ENCODE results near the gene MBD5. TPM values are rescaled to one million over a fixed set of nuclear protein-coding genes. Genes with fewer than 3 reads are reported as not detected.

The MBD5 gene
- total and polyA plus RNA-seq, 2 of the 4 experiments (the other 2 are of a cell fraction) = 9.8 to 14.2 TPM

DNA sequence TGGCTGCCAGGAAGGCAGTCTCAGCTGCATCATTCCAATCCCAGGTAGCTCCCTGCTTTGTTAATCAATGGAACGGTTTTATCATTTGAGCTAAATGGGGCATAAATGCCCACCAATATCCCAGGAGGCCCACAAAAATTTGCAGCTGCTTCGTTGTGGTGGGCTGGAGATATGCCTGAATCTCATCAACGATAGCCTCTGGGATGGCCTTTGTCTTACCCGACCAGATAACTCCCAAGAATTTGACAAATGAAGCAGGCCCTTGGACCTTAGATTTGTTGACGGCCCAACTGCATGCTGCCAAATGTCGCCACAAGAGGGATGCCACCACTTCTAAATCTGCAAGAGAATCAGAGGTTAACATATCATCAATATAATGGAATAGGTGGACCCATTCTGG is 236.4 kb downstream of the MBD5 start:
- POLR2A ChIA-PET (ENCODE audit: unreplicated experiment) = no interaction called here
- Histone ChIP-seq H4K5ac (ENCODE audit: low read depth, low read length) (no peak overlapping the region), H3K9me1 (ENCODE audit: insufficient read depth, low read length) (no peaks in the 10 kb centered on the region; the same call in 1 of the 2 replicates), H3K4me3 (ENCODE audit: insufficient read depth, low read depth, low read length) (no peak overlapping the region), H3K23ac (ENCODE audit: low read depth, low read length) (no peak overlapping the region), H3K27ac (ENCODE audit: insufficient read depth, low read length) (no peak overlapping the region), H3K4ac (ENCODE audit: low read depth, low read length) (no peak overlapping the region), H2AK5ac (ENCODE audit: low read depth, low read length) (no peak overlapping the region), H2AK9ac (replicated peaks; ENCODE audit: low read depth, low read length, poor library complexity) (no peak overlapping the region), H2AFZ (replicated peaks; ENCODE audit: low read length, poor library complexity) (no peak overlapping the region), H3K14ac (replicated peaks; ENCODE audit: low read depth, low read length) (no peak overlapping the region), H4K91ac (ENCODE audit: insufficient read depth, low read depth, low read length) (no peak overlapping the region), H2BK15ac (ENCODE audit: low read depth, low read length) (no peak overlapping the region), H4K8ac (ENCODE audit: low read depth in 2 of 2, low read length in 2 of 2) (no peak overlapping the region), H3K9me3 (ENCODE audit: control insufficient read depth, insufficient read depth, low read length) (no peaks in the 10 kb centered on the region; the same call in 1 of the 2 replicates), H3K27me3 (ENCODE audit: control insufficient read depth, insufficient read depth, low read length) (no peaks in the 10 kb centered on the region), H4K20me1 (ENCODE audit: insufficient read depth, low read length) (no peaks in the 10 kb centered on the region), H3K36me3 (ENCODE audit: control insufficient read depth, insufficient read depth, low read length) (peaks cover 8% of the 10 kb centered on the region), H3K4me2 (ENCODE audit: low read depth, low read length) (no peak overlapping the region), H2BK5ac (ENCODE audit: low read depth, low read length, poor library complexity, severe bottlenecking) (no peak overlapping the region), H3K4me1 (ENCODE audit: control insufficient read depth, insufficient read depth, low read length) (no peaks in the 10 kb centered on the region), H3K56ac (ENCODE audit: extremely low read depth, insufficient read depth, low read length) (no peak overlapping the region), H3K79me1 (ENCODE audit: low read depth in 1 of 2, low read length in 2 of 2) (peaks cover 0 to 2% of the 10 kb centered on the region in 2 experiments; a peak in 3 of 4 replicates), H2BK120ac (ENCODE audit: low read depth, low read length) (no peak overlapping the region), H2BK20ac (ENCODE audit: low read depth, low read length) (no peak overlapping the region), H3K18ac (ENCODE audit: low read depth, low read length) (no peak overlapping the region), H3K9ac (ENCODE audit: low read depth, low read length) (no peak overlapping the region)
- ATAC-seq (ENCODE audit: low read depth) (no peak), DNase-seq (no peak)
- no TSS peak for BruUV-seq (replicated peaks)
- CTCF ChIA-PET = no interaction called here
- in situ Hi-C loops (cut with MboI; ENCODE audit: low sequenced_read_pairs) (no loop called here), intact Hi-C loops (cut with micrococcal nuclease) (no loop called here), dilution Hi-C loops (cut with HindIII; ENCODE audit: low sequenced_read_pairs, unreplicated experiment) (no loop called here)
- TF ChIP-seq BHLHE40 (IDR thresholded peaks at IDR 0.05; ENCODE audit: low read depth, low read length) (no peak), RAD21 (IDR thresholded peaks at IDR 0.05; ENCODE audit: low read length) (no peak), SMC3 (IDR thresholded peaks at IDR 0.05; ENCODE audit: low read depth, low read length) (no peak), MAZ (IDR thresholded peaks at IDR 0.05; ENCODE audit: borderline replicate concordance, low read depth, low read length) (no peak), RFX5 (IDR thresholded peaks at IDR 0.05; ENCODE audit: low read depth, low read length) (no peak), FOS (IDR thresholded peaks at IDR 0.05; ENCODE audit: low read depth, low read length) (no peak), NFE2L2 (IDR thresholded peaks at IDR 0.05; ENCODE audit: low read depth, low read length) (no peak), POLR2A (IDR thresholded peaks at IDR 0.05; ENCODE audit: low read depth, low read length) (no peak), MAFK (IDR thresholded peaks at IDR 0.05; ENCODE audit: low read depth, low read length) (no peak)
- TF ChIP-seq, protein P1, sequence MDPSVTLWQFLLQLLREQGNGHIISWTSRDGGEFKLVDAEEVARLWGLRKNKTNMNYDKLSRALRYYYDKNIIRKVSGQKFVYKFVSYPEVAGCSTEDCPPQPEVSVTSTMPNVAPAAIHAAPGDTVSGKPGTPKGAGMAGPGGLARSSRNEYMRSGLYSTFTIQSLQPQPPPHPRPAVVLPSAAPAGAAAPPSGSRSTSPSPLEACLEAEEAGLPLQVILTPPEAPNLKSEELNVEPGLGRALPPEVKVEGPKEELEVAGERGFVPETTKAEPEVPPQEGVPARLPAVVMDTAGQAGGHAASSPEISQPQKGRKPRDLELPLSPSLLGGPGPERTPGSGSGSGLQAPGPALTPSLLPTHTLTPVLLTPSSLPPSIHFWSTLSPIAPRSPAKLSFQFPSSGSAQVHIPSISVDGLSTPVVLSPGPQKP (IDR thresholded peaks at IDR 0.05; ENCODE audit: borderline replicate concordance, low read depth, low read length) = no peak
- TF ChIP-seq, protein P2, sequence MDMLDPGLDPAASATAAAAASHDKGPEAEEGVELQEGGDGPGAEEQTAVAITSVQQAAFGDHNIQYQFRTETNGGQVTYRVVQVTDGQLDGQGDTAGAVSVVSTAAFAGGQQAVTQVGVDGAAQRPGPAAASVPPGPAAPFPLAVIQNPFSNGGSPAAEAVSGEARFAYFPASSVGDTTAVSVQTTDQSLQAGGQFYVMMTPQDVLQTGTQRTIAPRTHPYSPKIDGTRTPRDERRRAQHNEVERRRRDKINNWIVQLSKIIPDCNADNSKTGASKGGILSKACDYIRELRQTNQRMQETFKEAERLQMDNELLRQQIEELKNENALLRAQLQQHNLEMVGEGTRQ (IDR thresholded peaks at IDR 0.05; ENCODE audit: low read depth, low read length) = no peak
- WGBS, 2 experiments (ENCODE audit: extremely low coverage in 2 of 2, insufficient read length in 1 of 2) = no CpG with 5 or more reads among the region's 6 CpGs

All from IMR-90 (cell line).